ENCODE data around the gene KCNMA1.

KCNMA1 gene

GRCh38 chr10:77601488-77601887 lies 36.1 kb downstream of the KCNMA1 start:
- no peak for DNase-seq (ENCODE audit: low read depth)
- no peak overlapping the region for H3K4me3 ChIP-seq (ENCODE audit: low read depth, low read length)
- TF ChIP-seq CTCF (IDR thresholded peaks at IDR 0.05; ENCODE audit: control insufficient read depth, extremely low read depth, insufficient read depth), result no peak

GRCh38 chr10:77600640-77601039 lies 37.0 kb downstream of the KCNMA1 start:
- H3K4me3 ChIP-seq (ENCODE audit: low read depth, low read length), result no peak overlapping the region
- no peak for TF ChIP-seq CTCF (IDR thresholded peaks at IDR 0.05; ENCODE audit: control insufficient read depth, extremely low read depth, insufficient read depth)
- DNase-seq (ENCODE audit: low read depth), result no peak

GRCh38 chr10:77599651-77600050 lies 38.0 kb downstream of the KCNMA1 start:
- TF ChIP-seq CTCF (IDR thresholded peaks at IDR 0.05; ENCODE audit: control insufficient read depth, extremely low read depth, insufficient read depth), result no peak
- DNase-seq (ENCODE audit: low read depth), result no peak
- H3K4me3 ChIP-seq (ENCODE audit: low read depth, low read length), result no peak overlapping the region

GRCh38 chr10:77598606-77599005 lies 39.0 kb downstream of the KCNMA1 start:
- DNase-seq (ENCODE audit: low read depth), result no peak
- TF ChIP-seq CTCF (IDR thresholded peaks at IDR 0.05; ENCODE audit: control insufficient read depth, extremely low read depth, insufficient read depth), result no peak
- no peak overlapping the region for H3K4me3 ChIP-seq (ENCODE audit: low read depth, low read length)

GRCh38 chr10:77597560-77597959 lies 40.0 kb downstream of the KCNMA1 start:
- no peak for TF ChIP-seq CTCF (IDR thresholded peaks at IDR 0.05; ENCODE audit: control insufficient read depth, extremely low read depth, insufficient read depth)
- no peak overlapping the region for H3K4me3 ChIP-seq (ENCODE audit: low read depth, low read length)
- no peak for DNase-seq (ENCODE audit: low read depth)

GRCh38 chr10:77594471-77594783 lies 43.2 kb downstream of the KCNMA1 start:
- H3K4me3 ChIP-seq (ENCODE audit: low read depth, low read length), result no peak overlapping the region
- no peak for DNase-seq (ENCODE audit: low read depth)
- TF ChIP-seq CTCF (IDR thresholded peaks at IDR 0.05; ENCODE audit: control insufficient read depth, extremely low read depth, insufficient read depth), result no peak

GRCh38 chr10:77593771-77594470 lies 43.7 kb downstream of the KCNMA1 start:
- no peak overlapping the region for H3K4me3 ChIP-seq (ENCODE audit: low read depth, low read length)
- no peak for TF ChIP-seq CTCF (IDR thresholded peaks at IDR 0.05; ENCODE audit: control insufficient read depth, extremely low read depth, insufficient read depth)
- DNase-seq (ENCODE audit: low read depth), result no peak

Data from LNCaP clone FGC (cell line).